Activated gamma-delta T cell treated with anti-CD3 and anti-CD28 coated beads, Interleukin-2, amount 50 U/mL, for 16 hours (primary cell): ENCODE results near the gene CAD.
"Not testable (repeated sequence)": the region's sequence is repeated elsewhere in the genome, so short reads cannot be mapped to it uniquely, and the experiment has no call there.

Source experiments
- DNase-seq: peaks from one replicate; pipeline ENCODE4 v3.0.0-alpha.2; 2020; ENCODE audit warnings: low read depth

The CAD gene

GRCh38 chr2:27217173-27218121, at the start of gene CAD:
CAD (plus strand) TSS chr2:27217369; CDS start chr2:27217552, 183 bp downstream.
- DNase-seq: peak; percentile 79

- DNase-seq: no peak
These were observed 46.4 kb upstream of the CAD start for GRCh38 chr2:27170581-27171337.

- no peak for DNase-seq
These were observed 45.8 kb upstream of the CAD start for GRCh38 chr2:27171351-27171848.

- DNase-seq: no peak
These were observed 42.5 kb upstream of the CAD start for GRCh38 chr2:27174638-27175037.

GRCh38 chr2:27175330-27175729, 41.8 kb upstream of the CAD start:
- no peak for DNase-seq

GRCh38 chr2:27175781-27176180, 41.4 kb upstream of the CAD start:
- not testable (repeated sequence) for DNase-seq

GRCh38 chr2:27177441-27178351, 39.5 kb upstream of the CAD start:
- DNase-seq: no peak

GRCh38 chr2:27178469-27178868, 38.7 kb upstream of the CAD start:
- no peak for DNase-seq

- DNase-seq: no peak
These were observed 37.7 kb upstream of the CAD start for GRCh38 chr2:27179344-27180000.

GRCh38 chr2:27182346-27182745, 34.8 kb upstream of the CAD start:
- DNase-seq: no peak

- DNase-seq: no peak
These were observed 33.1 kb upstream of the CAD start for GRCh38 chr2:27184115-27184514.

- DNase-seq: no peak
These were observed 31.7 kb upstream of the CAD start for GRCh38 chr2:27185331-27186026.

- DNase-seq: no peak
These were observed 30.4 kb upstream of the CAD start for GRCh38 chr2:27186613-27187345.

GRCh38 chr2:27189989-27190388, 27.2 kb upstream of the CAD start:
- DNase-seq: no peak

GRCh38 chr2:27191070-27191829, 25.9 kb upstream of the CAD start:
- DNase-seq: no peak

GRCh38 chr2:27194538-27195354, 22.4 kb upstream of the CAD start:
- no peak for DNase-seq

- not testable (repeated sequence) for DNase-seq
These were observed 21.4 kb upstream of the CAD start for GRCh38 chr2:27195799-27196198.

- not testable (repeated sequence) for DNase-seq
These were observed 19.1 kb upstream of the CAD start for GRCh38 chr2:27198068-27198467.
